Heart left ventricle (tissue), 13 donors: ENCODE measurements around the gene P4HA3.

ENCODE experiments used
- CTCF ChIP-seq, 12 donors: fragments of 200-600 bp; sonication (generic) in 4 of 12; IDR thresholded peaks; one replicate each; pipeline versions ENCODE4 v1.5.0 to v1.8.0; 2018 to 2022; ENCODE audit warnings: antibody characterized with exemption in 12 of 12, mild to moderate bottlenecking in 5 of 12
- POLR2A ChIP-seq, 2 donors: fragments of 450-650 bp; IDR thresholded peaks; one replicate each; pipeline ENCODE4 v1.6.1; 2017; ENCODE audit warnings: antibody characterized with exemption in 2 of 2, mild to moderate bottlenecking in 2 of 2, moderate library complexity in 2 of 2
- donor health status: ischemic (EF 13 %, LVEDD 7.1; RV severe dilation, severe dysfunction).
- donor health status: DM: no; HTN: yes; CAD: no.
- donor health status: DM: no; HTN: no; CAD: no.
- donor health status: ischemic (EF 25% LVEDD 6.9; RV normal size, moderate dysfunction).
- donor health status: ischemic (EF 25% LVEDD 5.7; RV mildly dilated, moderate dysfunction).
- donor health status: ischemic (EF 35%, LVEDD 5.7; RV mildly dilated, moderate dysfunction).
- donor health status: nonischemic (EF 11% LVEDD 7.7; RV severe dilation, severe dysfunction).
- donor health status: DM: yes; HTN: yes; CAD: no.
- donor health status: PGD.
- donor health status: ischemic (EF 29% LVEDD 5.4; RV normal size, mild dysfunction).
- donor health status: nonischemic (EF 23%, LVEDD 6.1; RV moderate dilation, normal function).

GRCh38 chr11:74237541-74237940, 73.9 kb downstream of the P4HA3 start:
- no peak for TF ChIP-seq CTCF (IDR thresholded peaks at IDR 0.05)
- no peak for TF ChIP-seq POLR2A (IDR thresholded peaks at IDR 0.05)
